GM12874 (cell line): ENCODE measurements around the gene CDK4.

Experiments used
- CTCF ChIP-seq: IDR thresholded peaks from 2 replicates; pipeline ENCODE4 v1.5.1; 2011; ENCODE audit warnings: low read depth, mild to moderate bottlenecking, control low read depth, low read length, moderate library complexity; ENCODE audit not compliant: insufficient read depth

Gene CDK4

GRCh38 chr12:57782608-57783465, 30.7 kb upstream of the CDK4 start, which contains the start of gene TSFM:
Gene TSFM (plus strand): TSS chr12:57782787. CDS start chr12:57782802, 15 bp downstream.
- TF ChIP-seq CTCF, result peak; percentile 91

GRCh38 chr12:57782243-57782607, 30.1 kb upstream of the CDK4 start:
- no peak for TF ChIP-seq CTCF

- no peak for TF ChIP-seq CTCF
These were observed 29.7 kb upstream of the CDK4 start for GRCh38 chr12:57781801-57782200.

GRCh38 chr12:57781244-57781643, 29.1 kb upstream of the CDK4 start:
- TF ChIP-seq CTCF, result no peak

GRCh38 chr12:57780284-57780897, 28.3 kb upstream of the CDK4 start:
- no peak for TF ChIP-seq CTCF

GRCh38 chr12:57779736-57780135, 27.6 kb upstream of the CDK4 start:
- TF ChIP-seq CTCF, result no peak

- TF ChIP-seq CTCF, result no peak
These were observed 25.8 kb upstream of the CDK4 start for GRCh38 chr12:57777911-57778310.
